ENCODE data around the gene MYLK.

Gene MYLK

GRCh38 chr3:123597561-123597960, 286.6 kb downstream of the MYLK start:
- no CpG with 5 or more reads among the region's 4 CpGs for WGBS, 2 donors (ENCODE audit: extremely low coverage in 2 of 2, insufficient read length in 2 of 2, insufficient replicate concordance in 1 of 2)
- Histone ChIP-seq H4K8ac (ENCODE audit: low read depth, low read length) (no peak overlapping the region), H3K14ac (ENCODE audit: low read length) (no peak overlapping the region), H3K4me2 (ENCODE audit: insufficient read depth, low read length, poor library complexity, severe bottlenecking) (no peak overlapping the region), H2BK120ac (ENCODE audit: low read depth, low read length) (no peak overlapping the region), H3K36me3 (replicated peaks in 1 of 2; ENCODE audit: control insufficient read depth in 2 of 2, insufficient read depth in 2 of 2, low read length in 2 of 2) (peaks cover 2 to 11% of the 10 kb centered on the region in 2 donors), H3K9me3 (replicated peaks in 1 of 2; ENCODE audit: control insufficient read depth in 2 of 2, insufficient read depth in 1 of 2, low read depth in 1 of 2, low read length in 2 of 2) (no peaks in the 10 kb centered on the region), H3K9ac (ENCODE audit: low read depth, low read length, poor library complexity) (no peak overlapping the region), H2BK15ac (ENCODE audit: low read length) (no peak overlapping the region), H3K4me1 (ENCODE audit: control insufficient read depth in 2 of 2, insufficient read depth in 1 of 2, low read depth in 1 of 2, low read length in 2 of 2) (no peaks in the 10 kb centered on the region), H4K91ac (ENCODE audit: low read depth, low read length, poor library complexity) (no peak overlapping the region), H3K18ac (ENCODE audit: low read length) (no peak overlapping the region), H3K27ac (replicated peaks; ENCODE audit: low read length) (no peak overlapping the region), H2BK5ac (ENCODE audit: low read length) (no peak overlapping the region), H2BK12ac (ENCODE audit: low read length) (no peak overlapping the region), H2AFZ (ENCODE audit: low read length) (no peak overlapping the region), H3K4me3 (ENCODE audit: low read length in 2 of 2) (no peak overlapping the region), H3K23ac (ENCODE audit: low read depth, low read length, poor library complexity) (no peak overlapping the region), H3K27me3 (ENCODE audit: control insufficient read depth in 3 of 3, insufficient read depth in 3 of 3, low read depth in 1 of 3, low read length in 3 of 3) (no peaks in the 10 kb centered on the region), H2AK5ac (ENCODE audit: low read depth, low read length) (no peak overlapping the region), H3K4ac (ENCODE audit: low read length) (no peak overlapping the region), H3K79me1 (ENCODE audit: low read depth, low read length) (no peaks in the 10 kb centered on the region)
- DNase-seq (ENCODE audit: low spot score), result no peak

GRCh38 chr3:123595396-123596180, 288.5 kb downstream of the MYLK start:
- Histone ChIP-seq H3K27me3 (ENCODE audit: control insufficient read depth in 3 of 3, insufficient read depth in 3 of 3, low read depth in 1 of 3, low read length in 3 of 3) (no peaks in the 10 kb centered on the region), H4K8ac (ENCODE audit: low read depth, low read length) (no peak overlapping the region), H3K9ac (ENCODE audit: low read depth, low read length, poor library complexity) (no peak overlapping the region), H2AFZ (ENCODE audit: low read length) (no peak overlapping the region), H3K4me3 (ENCODE audit: low read length in 2 of 2) (no peak overlapping the region), H3K4ac (ENCODE audit: low read length) (no peak overlapping the region), H3K23ac (ENCODE audit: low read depth, low read length, poor library complexity) (no peak overlapping the region), H2BK15ac (ENCODE audit: low read length) (no peak overlapping the region), H3K4me1 (ENCODE audit: control insufficient read depth in 2 of 2, insufficient read depth in 1 of 2, low read depth in 1 of 2, low read length in 2 of 2) (no peaks in the 10 kb centered on the region), H3K9me3 (replicated peaks in 1 of 2; ENCODE audit: control insufficient read depth in 2 of 2, insufficient read depth in 1 of 2, low read depth in 1 of 2, low read length in 2 of 2) (peaks cover 4 to 9% of the 10 kb centered on the region in 2 donors), H3K4me2 (ENCODE audit: insufficient read depth, low read length, poor library complexity, severe bottlenecking) (no peak overlapping the region), H3K79me1 (ENCODE audit: low read depth, low read length) (no peaks in the 10 kb centered on the region), H2BK12ac (ENCODE audit: low read length) (no peak overlapping the region), H2BK5ac (ENCODE audit: low read length) (no peak overlapping the region), H2BK120ac (ENCODE audit: low read depth, low read length) (no peak overlapping the region), H3K14ac (ENCODE audit: low read length) (no peak overlapping the region), H4K91ac (ENCODE audit: low read depth, low read length, poor library complexity) (no peak overlapping the region), H3K27ac (replicated peaks; ENCODE audit: low read length) (no peak overlapping the region), H3K36me3 (replicated peaks in 1 of 2; ENCODE audit: control insufficient read depth in 2 of 2, insufficient read depth in 2 of 2, low read length in 2 of 2) (peaks cover 6 to 22% of the 10 kb centered on the region in 2 donors), H3K18ac (ENCODE audit: low read length) (no peak overlapping the region), H2AK5ac (ENCODE audit: low read depth, low read length) (no peak overlapping the region)
- WGBS, 2 donors (ENCODE audit: extremely low coverage in 2 of 2, insufficient read length in 2 of 2, insufficient replicate concordance in 1 of 2), result no CpG with 5 or more reads among the region's 5 CpGs
- no peak for DNase-seq (ENCODE audit: low spot score)

- no peak overlapping the region for H2AK5ac ChIP-seq (ENCODE audit: low read depth, low read length)
- H3K4me3 ChIP-seq (ENCODE audit: low read length in 2 of 2), result no peak overlapping the region
- no CpG with 5 or more reads among the region's 3 CpGs for WGBS, 2 donors (ENCODE audit: extremely low coverage in 2 of 2, insufficient read length in 2 of 2, insufficient replicate concordance in 1 of 2)
Measured at GRCh38 chr3:123593381-123593780, 290.8 kb downstream of the MYLK start.

GRCh38 chr3:123590685-123591450, 293.3 kb downstream of the MYLK start:
- H2AFZ ChIP-seq (ENCODE audit: low read length), result no peak overlapping the region
- H3K23ac ChIP-seq (ENCODE audit: low read depth, low read length, poor library complexity), result no peak overlapping the region
- H3K4ac ChIP-seq (ENCODE audit: low read length), result no peak overlapping the region
- H3K4me2 ChIP-seq (ENCODE audit: insufficient read depth, low read length, poor library complexity, severe bottlenecking), result no peak overlapping the region
- no peak overlapping the region for H2BK12ac ChIP-seq (ENCODE audit: low read length)
- H2AK5ac ChIP-seq (ENCODE audit: low read depth, low read length), result no peak overlapping the region
- peaks cover 11 to 25% of the 10 kb centered on the region in 2 donors for H3K36me3 ChIP-seq (replicated peaks in 1 of 2; ENCODE audit: control insufficient read depth in 2 of 2, insufficient read depth in 2 of 2, low read length in 2 of 2)
- no peak overlapping the region for H3K9ac ChIP-seq (ENCODE audit: low read depth, low read length, poor library complexity)
- no peak overlapping the region for H4K91ac ChIP-seq (ENCODE audit: low read depth, low read length, poor library complexity)
- no peaks in the 10 kb centered on the region for H3K27me3 ChIP-seq (ENCODE audit: control insufficient read depth in 3 of 3, insufficient read depth in 3 of 3, low read depth in 1 of 3, low read length in 3 of 3)
- H2BK15ac ChIP-seq (ENCODE audit: low read length), result no peak overlapping the region
- H3K4me3 ChIP-seq (ENCODE audit: low read length in 2 of 2), result no peak overlapping the region
- H4K8ac ChIP-seq (ENCODE audit: low read depth, low read length), result no peak overlapping the region
- no peak overlapping the region for H3K14ac ChIP-seq (ENCODE audit: low read length)
- no peak overlapping the region for H3K27ac ChIP-seq (replicated peaks; ENCODE audit: low read length)
- H3K18ac ChIP-seq (ENCODE audit: low read length), result no peak overlapping the region
- H2BK120ac ChIP-seq (ENCODE audit: low read depth, low read length), result no peak overlapping the region
- no peak for DNase-seq (ENCODE audit: low spot score)
- peaks cover 0 to 1% of the 10 kb centered on the region in 2 donors for H3K4me1 ChIP-seq (ENCODE audit: control insufficient read depth in 2 of 2, insufficient read depth in 1 of 2, low read depth in 1 of 2, low read length in 2 of 2)
- H2BK5ac ChIP-seq (ENCODE audit: low read length), result no peak overlapping the region
- H3K9me3 ChIP-seq (replicated peaks in 1 of 2; ENCODE audit: control insufficient read depth in 2 of 2, insufficient read depth in 1 of 2, low read depth in 1 of 2, low read length in 2 of 2), result peaks cover 17 to 37% of the 10 kb centered on the region in 2 donors
- H3K79me1 ChIP-seq (ENCODE audit: low read depth, low read length), result no peaks in the 10 kb centered on the region
- no CpG with 5 or more reads among the region's 3 CpGs for WGBS, 2 donors (ENCODE audit: extremely low coverage in 2 of 2, insufficient read length in 2 of 2, insufficient replicate concordance in 1 of 2)

More at GRCh38 chr3:123593381-123593780, 290.8 kb downstream of the MYLK start:
- Histone ChIP-seq H3K4me1 (ENCODE audit: control insufficient read depth in 2 of 2, insufficient read depth in 1 of 2, low read depth in 1 of 2, low read length in 2 of 2) (no peaks in the 10 kb centered on the region), H3K9ac (ENCODE audit: low read depth, low read length, poor library complexity) (no peak overlapping the region), H3K27ac (replicated peaks; ENCODE audit: low read length) (no peak overlapping the region), H2BK12ac (ENCODE audit: low read length) (no peak overlapping the region), H3K9me3 (replicated peaks in 1 of 2; ENCODE audit: control insufficient read depth in 2 of 2, insufficient read depth in 1 of 2, low read depth in 1 of 2, low read length in 2 of 2) (peaks cover 12 to 27% of the 10 kb centered on the region in 2 donors), H3K18ac (ENCODE audit: low read length) (no peak overlapping the region), H3K4me2 (ENCODE audit: insufficient read depth, low read length, poor library complexity, severe bottlenecking) (no peak overlapping the region), H3K79me1 (ENCODE audit: low read depth, low read length) (no peaks in the 10 kb centered on the region), H2BK120ac (ENCODE audit: low read depth, low read length) (no peak overlapping the region), H4K8ac (ENCODE audit: low read depth, low read length) (no peak overlapping the region), H3K27me3 (ENCODE audit: control insufficient read depth in 3 of 3, insufficient read depth in 3 of 3, low read depth in 1 of 3, low read length in 3 of 3) (no peaks in the 10 kb centered on the region), H3K4ac (ENCODE audit: low read length) (no peak overlapping the region), H4K91ac (ENCODE audit: low read depth, low read length, poor library complexity) (no peak overlapping the region), H2BK5ac (ENCODE audit: low read length) (no peak overlapping the region), H3K14ac (ENCODE audit: low read length) (no peak overlapping the region), H2BK15ac (ENCODE audit: low read length) (no peak overlapping the region), H2AFZ (ENCODE audit: low read length) (no peak overlapping the region), H3K36me3 (replicated peaks in 1 of 2; ENCODE audit: control insufficient read depth in 2 of 2, insufficient read depth in 2 of 2, low read length in 2 of 2) (peaks cover 11 to 25% of the 10 kb centered on the region in 2 donors), H3K23ac (ENCODE audit: low read depth, low read length, poor library complexity) (no peak overlapping the region)
- DNase-seq (ENCODE audit: low spot score), result no peak

Data from neuronal stem cell (in vitro differentiated cells).